ENCODE measurements around the gene ALG12. TPM values are rescaled to one million over a fixed set of nuclear protein-coding genes. Genes with fewer than 3 reads are reported as not detected.

The ALG12 gene
- total and polyA plus RNA-seq, 4 donors: 13.3 to 27.4 (median 19.1) TPM

DNA sequence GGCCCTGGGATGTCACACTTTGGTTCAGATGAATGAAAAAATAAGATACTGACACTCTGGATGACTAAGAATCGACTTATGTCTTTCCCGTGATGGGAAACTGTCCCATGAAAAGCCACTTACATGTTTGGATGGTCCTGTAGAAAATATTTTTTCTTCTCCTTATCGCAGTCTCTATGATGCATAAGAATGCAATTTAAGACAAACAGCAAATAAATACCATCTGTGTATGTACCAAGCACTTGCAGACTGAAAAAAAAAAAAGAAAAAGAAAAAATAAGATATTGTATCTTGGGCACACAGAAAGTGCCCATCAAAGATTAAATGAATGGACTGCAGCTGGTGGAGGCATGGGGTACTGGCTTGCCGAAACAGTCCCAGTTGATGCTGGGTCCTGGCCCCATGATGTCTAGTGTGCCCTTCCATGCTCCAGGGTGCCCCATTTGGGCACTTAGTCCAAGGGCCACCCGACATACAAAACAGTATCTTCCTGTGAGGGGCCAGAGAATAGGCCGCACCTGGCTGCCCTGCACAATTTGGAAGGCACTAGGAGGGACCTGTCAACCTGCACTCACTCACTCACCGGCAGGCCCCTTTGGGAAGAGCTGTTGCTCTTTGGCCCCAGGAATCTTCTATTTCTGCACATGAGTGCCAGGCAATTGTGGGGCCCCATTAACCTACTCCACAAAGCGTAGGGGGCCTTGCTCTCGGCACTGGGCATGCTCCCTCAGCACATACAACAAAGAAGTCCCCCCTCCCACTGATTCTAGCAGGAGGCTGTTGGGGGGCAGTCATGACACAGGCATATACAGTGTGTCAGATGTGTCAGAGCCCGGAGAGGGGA is 67.1 kb downstream of the ALG12 start:
- Histone ChIP-seq H3K4me1 (ENCODE audit: control insufficient read depth, insufficient read depth, low read length) (peaks cover 43% of the 10 kb centered on the region), H3K36me3 (ENCODE audit: control insufficient read depth, insufficient read depth, low read length) (peaks cover under 1% of the 10 kb centered on the region), H3K27me3 (ENCODE audit: control insufficient read depth, insufficient read depth, low read length) (peaks cover 47% of the 10 kb centered on the region), H3K27ac (ENCODE audit: low read depth, low read length) (no peak overlapping the region), H3K4me3 (ENCODE audit: low read depth, low read length) (no peak overlapping the region), H3K9me3 (ENCODE audit: control insufficient read depth, insufficient read depth, low read length) (no peaks in the 10 kb centered on the region)
- DNase-seq (ENCODE audit: low read depth in 4 of 6, low spot score in 6 of 6): no peak
- WGBS (ENCODE audit: insufficient coverage): 69% methylated on average over 6 of the region's 10 CpGs

Small RNA genes lying within 50 kb of the gene (small RNA-seq; reads per million reads assigned to genes)
- 0.06 reads per million for gene MIR6821 (ENCODE audit: low replicate concordance)

Other genes starting within 250 kb of the ALG12 start
- 10 to 100 TPM; 25.7 to 28.3 TPM for gene BRD1, start 90.6 kb downstream of the ALG12 start, total RNA-seq
- gene BRD1, start 90.6 kb downstream of the ALG12 start, polyA plus RNA-seq (ENCODE audit: insufficient read length in 2 of 2): 10 to 100 TPM; 35.6 to 43.2 TPM
- gene ZBED4, start 64.6 kb downstream of the ALG12 start, total RNA-seq: 1 to 10 TPM; 8.5 to 9.0 TPM
- 10 to 100 TPM; 14.7 to 15.6 TPM for gene ZBED4, start 64.6 kb downstream of the ALG12 start, polyA plus RNA-seq (ENCODE audit: insufficient read length in 2 of 2)
- 10 to 100 TPM; 21.5 to 43.3 TPM for gene CRELD2, start 196 bp upstream of the ALG12 start, total RNA-seq
- 10 to 100 TPM; 44.9 to 61.3 TPM for gene CRELD2, start 196 bp upstream of the ALG12 start, polyA plus RNA-seq (ENCODE audit: insufficient read length in 2 of 2)
- gene PIM3, start 42.3 kb upstream of the ALG12 start, total RNA-seq: 10 to 100 TPM; 12.9 to 18.5 TPM
- 10 to 100 TPM; 27.8 to 27.9 TPM for gene PIM3, start 42.3 kb upstream of the ALG12 start, polyA plus RNA-seq (ENCODE audit: insufficient read length in 2 of 2)
- gene IL17REL, start 94.3 kb upstream of the ALG12 start, total RNA-seq: under 1 TPM; 0.22 to 0.40 TPM
- under 1 TPM; 0.36 to 0.96 TPM for gene IL17REL, start 94.3 kb upstream of the ALG12 start, polyA plus RNA-seq (ENCODE audit: insufficient read length in 2 of 2)
- gene TTLL8, start 139.9 kb upstream of the ALG12 start, total RNA-seq: not detected
- not detected for gene TTLL8, start 139.9 kb upstream of the ALG12 start, polyA plus RNA-seq (ENCODE audit: insufficient read length in 2 of 2)
- 10 to 100 TPM; 76.9 to 77.8 TPM for gene MLC1, start 167.0 kb upstream of the ALG12 start, total RNA-seq
- 100 to 1,000 TPM; 234 to 353 TPM for gene MLC1, start 167.0 kb upstream of the ALG12 start, polyA plus RNA-seq (ENCODE audit: insufficient read length in 2 of 2)
- gene MOV10L1, start 171.6 kb upstream of the ALG12 start, total RNA-seq: 1 to 10 TPM; 3.3 to 3.7 TPM
- 1 to 10 TPM; 1.9 to 4.9 TPM for gene MOV10L1, start 171.6 kb upstream of the ALG12 start, polyA plus RNA-seq (ENCODE audit: insufficient read length in 2 of 2)